HG02884 (cell line): ENCODE results near the gene PCDHA8.
"Not testable (repeated sequence)": the region's sequence is repeated elsewhere in the genome, so short reads cannot be mapped to it uniquely, and the experiment has no call there.

Experiments
- ATAC-seq: cut with Tn5 transposase; IDR thresholded peaks from one replicate; pipeline ENCODE4 v1.9.1; 2021; ENCODE audit warnings: mild to moderate bottlenecking, moderate library complexity; ENCODE audit not compliant: unreplicated experiment

The PCDHA8 gene

DNA sequence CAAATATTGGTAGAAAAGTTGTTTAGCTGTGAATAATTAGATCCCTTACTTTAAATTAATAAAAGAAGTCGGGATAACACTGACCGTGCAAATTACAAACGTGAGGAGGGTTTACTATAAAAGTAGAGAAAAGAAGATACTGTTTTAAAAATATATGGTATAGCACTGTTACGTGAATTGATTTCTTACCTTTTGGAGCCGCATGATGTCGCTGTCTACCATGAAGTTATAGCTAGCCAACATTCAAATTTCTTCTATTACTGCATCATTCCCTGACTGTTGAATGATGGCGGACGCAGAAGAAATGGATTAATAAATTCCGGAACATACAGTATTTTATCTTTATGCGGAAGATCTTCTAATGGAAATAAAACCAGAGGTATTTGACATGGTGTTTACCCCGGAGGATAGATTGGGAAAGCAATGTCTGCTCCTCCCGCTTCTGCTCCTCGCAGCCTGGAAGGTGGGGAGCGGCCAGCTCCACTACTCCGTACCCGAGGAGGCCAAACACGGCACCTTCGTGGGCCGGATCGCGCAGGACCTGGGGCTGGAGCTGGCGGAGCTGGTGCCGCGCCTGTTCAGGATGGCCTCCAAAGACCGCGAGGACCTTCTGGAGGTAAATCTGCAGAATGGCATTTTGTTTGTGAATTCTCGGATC is 13.2 kb upstream of the PCDHA8 start, which contains the start of gene PCDHA6:
Gene PCDHA6 (plus strand): TSS at position 257 of the 658 bp plus-strand sequence. CDS start 132 bp downstream, at position 389.
- no peak for ATAC-seq

DNA sequence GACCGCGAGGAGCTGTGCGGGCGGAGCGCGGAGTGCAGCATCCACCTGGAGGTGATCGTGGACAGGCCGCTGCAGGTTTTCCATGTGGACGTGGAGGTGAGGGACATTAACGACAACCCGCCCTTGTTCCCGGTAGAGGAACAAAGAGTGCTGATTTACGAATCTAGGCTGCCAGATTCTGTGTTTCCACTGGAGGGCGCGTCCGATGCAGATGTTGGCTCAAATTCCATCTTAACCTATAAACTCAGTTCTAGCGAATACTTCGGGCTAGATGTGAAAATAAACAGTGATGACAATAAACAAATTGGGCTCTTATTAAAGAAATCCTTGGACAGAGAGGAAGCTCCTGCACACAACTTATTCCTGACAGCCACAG is 12.6 kb upstream of the PCDHA8 start:
- no peak for ATAC-seq

DNA sequence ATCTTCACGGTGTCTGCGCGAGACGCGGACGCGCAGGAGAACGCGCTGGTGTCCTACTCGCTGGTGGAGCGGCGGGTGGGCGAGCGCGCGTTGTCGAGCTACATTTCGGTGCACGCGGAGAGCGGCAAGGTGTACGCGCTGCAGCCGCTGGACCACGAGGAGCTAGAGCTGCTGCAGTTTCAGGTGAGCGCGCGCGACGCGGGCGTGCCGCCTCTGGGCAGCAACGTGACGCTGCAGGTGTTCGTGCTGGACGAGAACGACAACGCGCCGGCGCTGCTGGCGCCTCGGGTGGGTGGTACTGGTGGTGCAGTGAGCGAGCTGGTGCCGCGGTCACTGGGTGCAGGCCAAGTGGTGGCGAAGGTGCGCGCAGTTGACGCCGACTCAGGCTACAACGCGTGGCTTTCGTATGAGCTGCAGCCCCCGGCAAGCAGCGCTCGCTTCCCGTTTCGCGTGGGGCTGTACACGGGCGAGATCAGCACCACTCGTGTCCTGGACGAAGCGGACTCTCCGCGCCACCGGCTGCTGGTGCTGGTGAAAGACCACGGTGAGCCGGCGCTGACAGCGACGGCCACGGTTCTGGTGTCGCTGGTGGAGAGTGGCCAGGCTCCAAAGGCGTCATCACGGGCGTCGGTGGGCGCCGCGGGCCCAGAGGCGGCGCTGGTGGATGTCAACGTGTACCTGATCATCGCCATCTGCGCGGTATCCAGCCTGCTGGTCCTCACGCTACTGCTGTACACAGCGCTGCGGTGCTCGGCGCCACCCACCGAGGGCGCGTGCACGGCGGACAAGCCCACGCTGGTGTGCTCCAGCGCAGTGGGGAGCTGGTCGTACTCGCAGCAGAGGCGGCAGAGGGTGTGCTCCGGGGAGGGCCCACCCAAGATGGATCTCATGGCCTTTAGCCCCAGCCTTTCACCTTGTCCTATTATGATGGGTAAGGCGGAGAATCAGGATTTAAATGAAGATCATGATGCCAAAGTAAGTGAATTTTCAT is 11.2 kb upstream of the PCDHA8 start:
- not testable (repeated sequence) for ATAC-seq

DNA sequence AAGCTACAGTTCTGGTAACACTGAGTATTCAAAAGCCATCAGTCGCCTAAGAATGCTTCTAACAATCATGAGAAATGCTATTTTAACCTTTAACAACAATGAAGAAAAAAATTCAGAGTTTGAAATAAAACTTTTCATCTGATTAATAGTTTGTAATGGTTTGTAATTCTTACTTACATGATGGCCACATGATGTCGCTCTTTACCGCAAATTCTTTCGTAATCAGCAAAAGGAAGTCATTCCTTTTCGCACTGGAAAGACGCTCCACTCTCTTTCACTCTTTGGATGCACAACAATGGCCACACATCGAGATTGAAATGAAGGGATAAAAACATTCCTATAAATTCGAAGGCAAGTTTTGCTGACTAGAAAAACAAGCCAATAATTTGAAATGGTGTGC is 7.0 kb upstream of the PCDHA8 start, which contains the start of gene PCDHA7:
Gene PCDHA7 (plus strand): TSS at position 277 of the 400 bp plus-strand sequence. CDS start 115 bp downstream, at position 392.
- ATAC-seq, result no peak

DNA sequence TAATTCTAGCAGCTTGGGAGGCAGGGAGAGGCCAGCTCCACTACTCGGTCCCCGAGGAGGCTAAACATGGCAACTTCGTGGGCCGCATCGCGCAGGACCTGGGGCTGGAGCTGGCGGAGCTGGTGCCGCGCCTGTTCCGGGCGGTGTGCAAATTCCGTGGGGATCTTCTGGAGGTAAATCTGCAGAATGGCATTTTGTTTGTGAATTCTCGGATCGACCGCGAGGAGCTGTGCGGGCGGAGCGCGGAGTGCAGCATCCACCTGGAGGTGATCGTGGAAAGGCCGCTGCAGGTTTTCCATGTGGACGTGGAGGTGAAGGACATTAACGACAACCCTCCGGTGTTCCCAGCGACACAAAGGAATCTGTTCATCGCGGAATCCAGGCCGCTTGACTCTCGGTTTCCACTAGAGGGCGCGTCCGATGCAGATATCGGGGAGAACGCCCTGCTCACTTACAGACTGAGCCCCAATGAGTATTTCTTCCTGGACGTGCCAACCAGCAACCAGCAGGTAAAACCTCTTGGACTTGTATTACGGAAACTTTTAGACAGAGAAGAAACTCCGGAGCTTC is 6.5 kb upstream of the PCDHA8 start:
- ATAC-seq, result not testable (repeated sequence)

DNA sequence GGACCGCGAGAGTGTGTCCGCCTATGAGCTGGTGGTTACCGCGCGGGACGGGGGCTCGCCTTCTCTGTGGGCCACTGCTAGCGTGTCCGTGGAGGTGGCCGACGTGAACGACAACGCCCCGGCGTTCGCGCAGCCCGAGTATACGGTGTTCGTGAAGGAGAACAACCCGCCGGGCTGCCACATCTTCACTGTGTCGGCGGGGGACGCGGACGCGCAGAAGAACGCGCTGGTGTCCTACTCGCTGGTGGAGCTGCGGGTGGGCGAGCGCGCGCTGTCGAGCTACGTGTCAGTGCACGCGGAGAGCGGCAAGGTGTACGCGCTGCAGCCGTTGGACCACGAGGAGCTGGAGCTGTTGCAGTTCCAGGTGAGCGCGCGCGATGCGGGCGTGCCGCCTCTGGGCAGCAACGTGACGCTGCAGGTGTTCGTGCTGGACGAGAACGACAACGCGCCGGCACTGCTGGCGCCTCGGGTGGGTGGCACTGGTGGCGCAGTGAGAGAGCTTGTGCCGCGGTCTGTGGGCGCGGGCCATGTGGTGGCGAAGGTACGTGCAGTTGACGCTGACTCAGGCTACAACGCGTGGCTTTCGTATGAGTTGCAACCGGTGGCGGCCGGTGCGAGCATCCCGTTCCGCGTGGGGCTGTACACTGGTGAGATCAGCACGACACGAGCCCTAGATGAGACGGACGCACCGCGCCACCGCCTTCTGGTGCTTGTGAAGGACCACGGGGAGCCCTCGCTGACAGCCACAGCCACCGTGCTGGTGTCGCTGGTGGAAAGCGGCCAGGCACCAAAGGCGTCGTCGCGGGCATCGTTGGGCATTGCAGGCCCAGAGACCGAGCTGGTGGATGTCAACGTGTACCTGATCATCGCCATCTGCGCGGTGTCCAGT is 5.1 kb upstream of the PCDHA8 start:
- no peak for ATAC-seq

DNA sequence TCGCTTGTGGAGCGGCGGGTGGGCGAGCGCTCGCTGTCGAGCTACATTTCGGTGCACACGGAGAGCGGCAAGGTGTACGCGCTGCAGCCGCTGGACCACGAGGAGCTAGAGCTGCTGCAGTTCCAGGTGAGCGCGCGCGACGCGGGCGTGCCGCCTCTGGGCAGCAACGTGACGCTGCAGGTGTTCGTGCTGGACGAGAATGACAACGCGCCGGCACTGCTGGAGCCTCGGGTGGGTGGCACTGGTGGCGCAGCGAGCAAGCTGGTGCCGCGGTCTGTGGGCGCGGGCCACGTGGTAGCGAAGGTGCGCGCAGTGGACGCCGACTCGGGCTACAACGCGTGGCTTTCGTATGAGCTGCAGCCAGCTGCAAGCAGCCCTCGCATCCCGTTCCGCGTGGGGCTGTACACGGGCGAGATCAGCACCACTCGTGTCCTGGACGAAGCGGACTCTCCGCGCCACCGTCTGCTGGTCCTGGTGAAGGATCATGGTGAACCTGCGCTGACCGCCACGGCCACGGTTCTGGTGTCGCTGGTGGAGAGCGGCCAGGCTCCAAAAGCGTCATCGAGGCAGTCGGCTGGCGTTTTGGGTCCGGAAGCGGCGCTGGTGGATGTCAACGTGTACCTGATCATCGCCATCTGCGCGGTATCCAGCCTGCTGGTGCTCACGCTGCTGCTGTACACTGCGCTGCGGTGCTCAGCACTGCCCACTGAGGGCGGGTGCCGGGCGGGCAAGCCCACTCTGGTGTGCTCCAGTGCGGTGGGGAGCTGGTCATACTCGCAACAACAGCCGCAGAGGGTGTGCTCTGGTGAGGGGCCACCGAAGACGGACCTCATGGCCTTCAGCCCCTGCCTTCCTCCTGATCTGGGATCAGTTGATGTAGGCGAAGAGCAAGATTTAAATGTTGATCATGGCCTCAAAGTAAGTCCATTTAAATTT is 2.1 kb downstream of the PCDHA8 start:
- no peak for ATAC-seq

DNA sequence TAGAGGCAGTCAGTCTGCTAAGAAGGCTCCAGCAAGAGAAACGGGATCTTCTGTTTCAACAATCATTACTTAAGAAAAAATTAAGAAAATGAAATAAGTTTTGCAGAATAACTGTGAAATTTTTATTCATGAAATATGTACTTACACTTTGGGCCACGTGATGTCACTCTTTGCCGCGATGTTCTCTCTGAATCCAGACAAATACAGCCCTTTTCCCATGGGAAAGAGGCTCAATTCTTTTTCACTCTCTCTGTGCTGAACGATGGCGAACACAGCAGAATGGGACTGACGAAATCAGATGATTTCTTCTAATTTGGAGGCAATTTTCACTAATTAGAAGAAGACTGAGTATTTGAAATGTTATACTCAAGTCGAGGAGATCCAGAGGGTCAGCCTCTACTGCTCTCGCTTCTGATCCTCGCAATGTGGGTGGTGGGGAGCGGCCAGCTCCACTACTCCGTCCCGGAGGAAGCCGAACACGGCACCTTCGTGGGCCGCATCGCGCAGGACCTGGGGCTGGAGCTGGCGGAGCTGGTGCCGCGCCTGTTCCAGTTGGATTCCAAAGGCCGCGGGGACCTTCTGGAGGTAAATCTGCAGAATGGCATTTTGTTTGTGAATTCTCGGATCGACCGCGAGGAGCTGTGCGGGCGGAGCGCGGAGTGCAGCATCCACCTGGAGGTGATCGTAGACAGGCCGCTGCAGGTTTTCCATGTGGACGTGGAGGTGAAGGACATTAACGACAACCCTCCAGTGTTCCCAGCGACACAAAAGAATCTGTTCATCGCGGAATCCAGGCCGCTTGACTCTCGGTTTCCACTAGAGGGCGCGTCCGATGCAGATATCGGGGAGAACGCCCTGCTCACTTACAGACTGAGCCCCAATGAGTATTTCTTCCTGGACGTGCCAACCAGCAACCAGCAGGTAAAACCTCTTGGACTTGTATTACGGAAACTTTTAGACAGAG is 7.4 kb downstream of the PCDHA8 start, which contains the start of gene PCDHA9:
Gene PCDHA9 (plus strand): TSS at position 244 of the 964 bp plus-strand sequence. CDS start 114 bp downstream, at position 358.
- not testable (repeated sequence) for ATAC-seq

DNA sequence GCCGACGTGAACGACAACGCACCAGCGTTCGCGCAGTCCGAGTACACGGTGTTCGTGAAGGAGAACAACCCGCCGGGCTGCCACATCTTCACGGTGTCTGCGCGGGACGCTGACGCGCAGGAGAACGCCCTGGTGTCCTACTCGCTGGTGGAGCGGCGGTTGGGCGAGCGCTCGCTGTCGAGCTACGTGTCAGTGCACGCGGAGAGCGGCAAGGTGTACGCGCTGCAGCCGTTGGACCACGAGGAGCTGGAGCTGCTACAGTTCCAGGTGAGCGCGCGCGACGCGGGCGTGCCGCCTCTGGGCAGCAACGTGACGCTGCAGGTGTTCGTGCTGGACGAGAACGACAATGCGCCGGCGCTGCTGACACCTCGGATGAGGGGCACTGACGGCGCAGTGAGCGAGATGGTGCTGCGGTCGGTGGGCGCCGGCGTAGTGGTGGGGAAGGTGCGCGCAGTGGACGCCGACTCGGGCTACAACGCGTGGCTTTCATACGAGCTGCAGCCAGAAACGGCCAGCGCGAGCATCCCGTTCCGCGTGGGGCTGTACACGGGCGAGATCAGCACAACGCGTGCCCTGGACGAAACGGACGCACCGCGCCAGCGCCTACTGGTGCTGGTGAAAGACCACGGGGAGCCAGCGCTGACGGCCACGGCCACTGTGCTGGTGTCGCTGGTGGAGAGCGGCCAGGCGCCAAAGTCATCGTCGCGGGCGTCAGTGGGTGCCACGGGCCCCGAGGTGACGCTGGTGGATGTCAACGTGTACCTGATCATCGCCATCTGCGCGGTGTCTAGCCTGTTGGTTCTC is 9.0 kb downstream of the PCDHA8 start:
- ATAC-seq, result not testable (repeated sequence)

DNA sequence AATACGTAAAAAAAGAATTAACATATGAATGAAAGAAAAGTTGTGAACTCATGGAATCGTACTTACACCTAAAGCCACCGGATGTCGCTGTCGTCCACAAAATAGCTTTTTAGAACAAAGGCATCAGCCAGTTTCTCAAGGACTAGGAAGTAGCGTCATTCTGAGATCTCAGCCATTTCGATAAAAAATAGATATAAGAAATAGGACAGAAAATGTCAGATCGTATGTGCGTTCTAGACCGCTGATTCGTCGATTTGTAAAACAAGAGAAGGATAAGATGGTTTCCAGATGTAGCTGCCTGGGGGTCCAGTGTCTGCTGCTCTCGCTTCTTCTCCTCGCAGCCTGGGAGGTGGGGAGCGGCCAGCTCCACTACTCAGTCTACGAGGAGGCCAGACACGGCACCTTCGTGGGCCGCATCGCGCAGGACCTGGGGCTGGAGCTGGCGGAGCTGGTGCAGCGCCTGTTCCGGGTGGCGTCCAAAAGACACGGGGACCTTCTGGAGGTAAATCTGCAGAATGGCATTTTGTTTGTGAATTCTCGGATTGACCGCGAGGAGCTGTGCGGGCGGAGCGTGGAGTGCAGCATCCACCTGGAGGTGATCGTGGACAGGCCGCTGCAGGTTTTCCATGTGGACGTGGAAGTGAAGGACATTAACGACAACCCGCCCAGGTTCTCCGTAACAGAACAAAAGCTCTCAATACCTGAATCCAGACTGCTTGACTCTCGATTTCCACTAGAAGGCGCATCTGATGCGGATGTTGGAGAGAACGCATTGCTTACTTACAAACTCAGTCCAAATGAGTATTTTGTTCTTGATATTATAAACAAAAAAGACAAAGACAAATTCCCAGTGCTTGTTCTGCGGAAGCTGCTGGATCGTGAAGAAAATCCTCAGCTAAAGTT is 15.0 kb downstream of the PCDHA8 start, which contains the start of gene PCDHA10:
Gene PCDHA10 (plus strand): TSS at position 126 of the 903 bp plus-strand sequence. CDS start 152 bp downstream, at position 278.
- ATAC-seq, result no peak

DNA sequence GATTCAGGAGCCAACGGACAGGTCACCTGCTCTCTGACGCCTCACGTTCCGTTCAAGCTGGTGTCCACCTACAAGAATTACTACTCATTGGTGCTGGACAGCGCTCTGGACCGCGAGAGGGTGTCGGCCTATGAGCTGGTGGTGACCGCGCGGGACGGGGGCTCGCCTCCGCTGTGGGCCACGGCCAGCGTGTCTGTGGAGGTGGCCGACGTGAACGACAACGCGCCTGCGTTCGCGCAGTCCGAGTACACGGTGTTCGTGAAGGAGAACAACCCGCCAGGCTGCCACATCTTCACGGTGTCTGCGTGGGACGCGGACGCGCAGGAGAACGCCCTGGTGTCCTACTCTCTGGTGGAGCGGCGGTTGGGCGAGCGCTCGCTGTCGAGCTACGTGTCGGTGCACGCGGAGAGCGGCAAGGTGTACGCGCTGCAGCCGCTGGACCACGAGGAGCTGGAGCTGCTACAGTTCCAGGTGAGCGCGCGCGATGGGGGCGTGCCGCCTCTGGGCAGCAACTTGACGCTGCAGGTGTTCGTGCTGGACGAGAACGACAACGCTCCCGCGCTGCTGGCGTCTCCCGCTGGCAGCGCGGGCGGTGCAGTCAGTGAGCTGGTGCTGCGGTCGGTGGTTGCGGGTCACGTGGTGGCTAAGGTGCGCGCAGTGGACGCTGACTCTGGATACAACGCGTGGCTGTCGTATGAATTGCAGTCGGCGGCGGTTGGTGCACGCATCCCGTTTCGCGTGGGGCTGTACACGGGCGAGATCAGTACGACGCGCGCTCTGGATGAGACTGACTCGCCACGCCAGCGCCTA is 16.4 kb downstream of the PCDHA8 start:
- ATAC-seq, result no peak

DNA sequence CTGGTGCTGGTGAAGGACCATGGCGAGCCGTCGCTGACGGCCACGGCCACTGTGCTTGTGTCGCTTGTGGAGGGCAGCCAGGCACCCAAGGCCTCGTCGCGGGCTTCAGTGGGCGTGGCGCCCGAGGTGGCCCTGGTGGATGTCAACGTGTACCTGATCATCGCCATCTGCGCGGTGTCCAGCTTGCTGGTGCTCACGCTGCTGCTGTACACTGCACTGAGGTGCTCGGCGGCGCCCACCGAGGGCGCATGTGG is 16.9 kb downstream of the PCDHA8 start:
- ATAC-seq, result no peak

DNA sequence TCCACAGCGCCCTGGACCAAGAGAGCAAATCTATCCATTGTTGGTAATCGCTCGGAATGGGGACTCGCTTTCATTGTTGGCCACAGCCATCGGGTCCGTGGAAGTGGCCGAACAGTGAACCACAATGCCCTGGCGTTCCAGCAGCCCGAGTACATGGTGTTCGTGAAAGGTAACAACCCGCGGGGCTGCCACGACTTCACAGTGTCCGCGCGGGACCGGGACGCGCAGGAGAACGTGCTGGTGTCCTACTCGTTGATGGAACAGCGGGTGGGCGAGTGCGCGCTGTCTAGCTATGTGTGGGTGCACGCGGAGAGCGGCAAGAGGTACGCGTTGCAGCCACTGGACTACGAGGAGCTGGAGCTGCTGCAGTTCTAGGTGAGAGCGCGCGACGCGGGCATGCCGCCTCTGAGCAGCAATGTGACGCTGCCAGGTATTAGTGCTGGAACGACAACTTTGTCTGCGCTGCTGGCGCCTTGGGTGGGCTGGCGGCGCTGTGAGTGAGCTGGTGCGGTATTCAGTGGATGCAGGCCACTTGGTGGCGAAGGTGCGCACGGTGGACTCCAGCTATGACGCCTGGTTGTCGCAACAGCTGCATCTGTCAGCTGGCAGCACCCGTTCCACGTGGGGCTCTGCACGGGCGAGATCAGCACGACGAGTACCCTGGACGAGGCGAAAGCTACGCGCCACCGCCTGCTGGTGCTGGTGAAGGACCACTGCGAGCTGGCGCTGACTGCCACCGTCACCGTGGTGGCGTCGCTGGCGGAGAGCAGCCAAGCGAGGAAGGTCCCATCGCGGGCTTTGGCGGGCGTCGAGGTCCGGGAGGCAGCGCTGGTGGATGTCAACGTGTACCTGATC is 21.7 kb downstream of the PCDHA8 start:
- ATAC-seq, result no peak

DNA sequence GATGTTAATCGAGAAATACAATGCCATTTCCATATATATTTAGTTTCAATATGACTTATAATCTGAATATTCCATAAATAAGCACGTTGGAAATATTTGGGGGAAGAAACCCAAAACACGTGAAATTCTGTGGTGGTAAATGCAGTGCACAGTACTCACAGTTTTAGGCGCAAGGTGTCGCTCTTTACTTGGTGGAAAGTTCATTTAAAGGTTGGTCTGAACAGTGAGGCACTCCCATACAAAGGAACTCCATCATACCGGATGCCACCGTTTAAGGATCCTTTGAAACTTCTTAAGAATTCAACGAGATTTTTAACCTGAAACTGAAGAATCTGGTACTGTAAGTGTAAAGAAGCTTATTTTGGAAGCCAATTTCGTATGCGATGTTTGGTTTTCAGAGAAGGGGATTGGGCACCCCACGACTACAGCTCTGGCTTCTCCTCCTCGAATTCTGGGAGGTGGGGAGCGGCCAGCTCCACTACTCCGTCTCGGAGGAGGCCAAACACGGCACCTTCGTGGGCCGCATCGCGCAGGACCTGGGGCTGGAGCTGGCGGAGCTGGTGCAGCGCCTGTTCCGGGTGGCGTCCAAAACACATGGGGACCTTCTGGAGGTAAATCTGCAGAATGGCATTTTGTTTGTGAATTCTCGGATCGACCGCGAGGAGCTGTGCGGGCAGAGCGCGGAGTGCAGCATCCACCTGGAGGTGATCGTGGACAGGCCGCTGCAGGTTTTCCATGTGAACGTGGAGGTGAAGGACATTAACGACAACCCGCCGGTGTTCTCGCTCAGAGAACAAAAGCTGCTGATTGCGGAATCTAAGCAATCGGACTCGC is 28.0 kb downstream of the PCDHA8 start, which contains the start of gene PCDHA11:
Gene PCDHA11 (plus strand): TSS at position 237 of the 834 bp plus-strand sequence. CDS start 147 bp downstream, at position 384.
- no peak for ATAC-seq
